Kidney capillary endothelial cell (primary cell): ENCODE measurements around the gene MAP7D2.

ENCODE experiments used
- DNase-seq: peaks from one replicate; pipeline ENCODE4 v3.0.0-alpha.2; 2018; ENCODE audit warnings: low spot score

The MAP7D2 gene

GRCh38 chrX:19966056-19966455 lies 150.7 kb downstream of the MAP7D2 start:
- no peak for DNase-seq

- no peak for DNase-seq
Observed at GRCh38 chrX:19964017-19964710, 152.5 kb downstream of the MAP7D2 start.

- DNase-seq, result no peak
Observed at GRCh38 chrX:19960913-19961312, 155.8 kb downstream of the MAP7D2 start.

- no peak for DNase-seq
Observed at GRCh38 chrX:19958552-19959486, 157.9 kb downstream of the MAP7D2 start.

GRCh38 chrX:19956923-19957322 lies 159.8 kb downstream of the MAP7D2 start:
- no peak for DNase-seq
